Dermis blood vessel endothelial cell (primary cell): Measurements from ENCODE around the gene MAML3. TPM values are rescaled to one million over a fixed set of nuclear protein-coding genes. Genes with fewer than 3 reads are reported as not detected.

Experiments used
- DNase-seq: peaks from one replicate; pipeline ENCODE4 v3.0.0; 2010
- total RNA-seq: library from RNA; depleted of rRNA; stranded (reverse); fragments of >200 nt; gene quantifications from 2 replicates; pipeline ENCODE4 v1.2.3, GENCODE V29; 2014

Gene MAML3
- total RNA-seq, 1 donor from 2014 or later = 5.6 TPM

DNA sequence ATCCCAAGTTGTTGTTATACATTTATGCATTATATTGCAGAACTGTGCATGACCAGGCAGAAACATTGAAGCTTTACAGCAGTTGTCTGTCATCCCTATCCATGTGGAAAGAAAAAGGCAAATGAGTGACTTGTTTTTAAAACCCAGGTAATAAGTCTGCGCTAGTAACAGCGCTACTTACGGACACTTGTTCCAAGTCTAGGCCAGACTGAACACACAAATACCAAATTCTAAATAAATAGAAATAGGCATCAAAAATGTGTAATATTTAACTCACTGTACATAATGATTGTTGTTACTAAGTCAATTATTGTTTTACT lies 548 bp upstream of the MAML3 start:
- DNase-seq = no peak

DNA sequence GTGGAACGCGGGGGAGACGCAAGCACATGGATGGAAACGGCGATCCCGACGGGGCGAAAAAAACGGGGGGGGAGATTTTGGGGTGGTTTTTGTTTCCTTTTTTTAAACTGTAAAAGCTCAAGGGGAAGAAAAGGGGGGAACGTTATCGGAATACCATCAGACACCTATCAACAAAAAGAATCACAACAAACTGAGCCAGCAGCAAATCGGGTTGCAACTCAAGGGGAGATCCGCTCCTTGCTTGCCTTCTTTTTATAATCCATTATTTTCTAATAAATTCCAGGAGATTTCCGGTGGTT lies 616 bp downstream of the MAML3 start:
- no peak for DNase-seq

DNA sequence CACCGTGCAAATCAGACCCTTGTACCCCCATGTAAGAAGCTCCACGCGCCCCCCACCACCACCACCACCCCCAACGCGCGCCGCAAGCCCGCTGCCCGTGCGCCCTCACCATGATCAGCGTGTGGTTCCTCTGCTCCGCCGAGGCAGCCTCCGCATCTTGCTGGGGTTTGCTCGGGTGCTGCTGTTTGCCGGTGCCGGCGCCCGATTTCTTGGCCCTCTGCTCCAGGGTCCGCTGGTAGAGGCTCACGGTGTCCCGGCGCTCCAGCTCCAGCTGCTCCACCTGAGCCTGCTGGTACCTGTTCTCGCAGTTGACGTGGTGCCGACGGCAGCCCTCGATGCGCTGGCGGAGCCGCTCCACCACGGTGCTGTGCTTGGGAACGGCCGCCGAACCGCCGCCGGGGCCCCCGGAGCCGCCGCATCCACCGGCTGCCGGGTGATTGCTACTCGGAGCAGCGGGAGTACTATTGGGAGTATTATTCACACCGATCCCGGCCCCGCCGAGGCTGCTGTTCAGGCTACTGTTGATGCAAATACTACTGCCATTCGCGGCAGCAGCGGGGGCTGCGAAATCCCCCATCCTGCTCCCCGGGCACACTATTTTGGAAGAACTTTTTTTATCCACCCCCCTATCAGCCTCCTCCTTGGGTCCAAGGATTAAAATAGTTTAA lies 1.1 kb downstream of the MAML3 start:
- DNase-seq = peak; percentile 65

DNA sequence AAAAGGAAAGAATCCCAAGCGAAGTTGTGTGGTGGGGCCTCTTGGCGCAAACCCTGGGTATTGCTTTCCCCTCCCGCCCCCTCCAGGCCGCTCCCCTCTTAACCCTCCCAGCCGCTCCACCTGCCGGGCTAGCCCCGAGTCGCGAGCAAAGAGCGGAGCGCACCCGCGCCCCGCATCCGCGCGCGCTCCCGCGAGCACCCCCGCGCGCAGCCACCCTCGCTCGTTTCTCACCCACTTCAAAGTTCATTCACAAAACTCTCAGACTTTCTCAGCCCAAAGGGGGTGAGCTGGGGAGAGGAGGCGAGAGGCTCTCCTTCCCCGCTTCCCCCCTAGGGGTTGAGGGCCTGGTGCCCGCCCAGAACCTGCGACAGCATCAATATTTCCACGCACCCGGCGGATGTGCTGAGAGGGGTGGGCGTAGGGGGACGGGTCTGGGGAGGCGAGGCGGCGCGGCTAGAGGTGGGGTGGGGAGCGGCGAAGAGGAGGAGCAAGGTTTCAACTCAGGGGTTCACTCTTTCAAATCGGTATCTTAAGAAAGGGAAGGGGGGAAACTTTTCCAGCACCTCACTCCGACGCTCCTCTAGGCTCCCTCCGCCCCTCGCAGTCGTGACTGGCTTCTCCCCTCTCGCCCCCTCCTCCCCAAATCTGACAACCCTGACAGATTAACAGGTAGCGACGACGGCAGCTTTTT lies 1.8 kb downstream of the MAML3 start:
- DNase-seq = peak; percentile 86

DNA sequence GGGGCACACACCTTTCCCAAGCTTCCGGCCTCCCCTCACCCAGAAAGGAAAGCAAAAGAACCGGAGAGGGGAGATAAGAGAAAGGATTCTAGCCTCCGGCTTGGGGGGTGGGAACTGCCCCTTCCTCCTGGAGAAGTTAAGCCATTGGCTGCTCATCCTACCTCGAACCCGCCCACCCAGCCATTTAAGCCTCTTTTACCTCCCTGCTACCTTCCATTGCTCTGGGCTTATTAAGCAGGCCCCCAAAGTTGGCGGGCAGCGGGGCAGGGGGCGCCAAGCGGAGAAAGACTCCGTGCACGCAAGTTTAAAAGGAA lies 2.3 kb downstream of the MAML3 start:
- DNase-seq = peak; percentile 92

DNA sequence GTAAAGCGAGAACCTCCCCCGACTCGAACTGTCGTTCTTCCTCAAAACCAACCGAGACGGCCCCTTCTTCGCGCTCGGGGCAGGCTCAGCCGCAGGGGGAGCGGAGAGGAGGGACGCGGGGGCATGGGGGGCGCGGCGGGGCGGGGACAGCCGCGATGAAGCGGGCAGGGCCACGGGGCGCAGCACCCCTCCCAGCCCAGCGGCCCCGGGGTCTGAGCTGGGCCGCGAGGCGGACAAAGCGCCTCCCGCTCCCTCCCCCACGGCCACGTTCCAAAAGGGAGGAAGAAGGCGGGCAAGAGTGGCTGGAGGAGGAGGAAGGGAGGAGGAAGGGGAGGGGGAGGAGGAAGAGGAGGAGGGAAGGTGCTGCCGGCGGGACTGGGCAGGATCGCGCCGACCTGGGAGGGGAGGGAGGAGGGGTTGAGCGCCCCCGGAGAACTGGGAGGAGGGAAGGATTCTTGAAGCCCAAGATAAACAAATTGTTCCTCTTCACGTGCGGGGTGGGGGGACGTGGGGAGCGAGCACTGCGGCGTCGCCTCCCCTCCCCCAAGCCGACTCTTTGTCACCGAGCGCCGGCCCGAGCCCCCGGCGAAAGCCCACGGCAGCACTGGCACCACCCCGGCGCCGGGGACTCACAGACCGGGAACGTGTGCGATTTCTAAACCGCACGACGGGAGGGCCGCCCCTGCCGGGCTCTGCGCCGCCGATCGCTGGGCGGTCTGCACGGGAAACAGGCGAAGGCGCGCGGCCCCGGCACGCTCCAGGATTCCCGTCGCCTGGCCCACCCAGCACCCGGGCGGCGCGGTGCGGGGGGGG lies 2.9 kb downstream of the MAML3 start:
- peak; percentile 96 for DNase-seq

DNA sequence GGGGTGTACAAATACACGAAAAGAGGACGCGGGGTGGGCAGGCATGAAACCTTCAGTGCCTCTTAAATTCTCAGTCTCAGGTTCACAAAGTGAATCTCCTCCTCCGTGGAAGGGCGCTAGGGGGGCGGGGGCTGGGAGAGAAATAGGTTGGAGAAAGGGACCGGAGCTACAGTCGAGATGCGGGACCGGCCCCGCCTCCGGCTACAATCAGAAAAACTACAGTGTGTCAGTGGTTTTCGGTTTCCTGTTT lies 3.4 kb downstream of the MAML3 start:
- DNase-seq = no peak

DNA sequence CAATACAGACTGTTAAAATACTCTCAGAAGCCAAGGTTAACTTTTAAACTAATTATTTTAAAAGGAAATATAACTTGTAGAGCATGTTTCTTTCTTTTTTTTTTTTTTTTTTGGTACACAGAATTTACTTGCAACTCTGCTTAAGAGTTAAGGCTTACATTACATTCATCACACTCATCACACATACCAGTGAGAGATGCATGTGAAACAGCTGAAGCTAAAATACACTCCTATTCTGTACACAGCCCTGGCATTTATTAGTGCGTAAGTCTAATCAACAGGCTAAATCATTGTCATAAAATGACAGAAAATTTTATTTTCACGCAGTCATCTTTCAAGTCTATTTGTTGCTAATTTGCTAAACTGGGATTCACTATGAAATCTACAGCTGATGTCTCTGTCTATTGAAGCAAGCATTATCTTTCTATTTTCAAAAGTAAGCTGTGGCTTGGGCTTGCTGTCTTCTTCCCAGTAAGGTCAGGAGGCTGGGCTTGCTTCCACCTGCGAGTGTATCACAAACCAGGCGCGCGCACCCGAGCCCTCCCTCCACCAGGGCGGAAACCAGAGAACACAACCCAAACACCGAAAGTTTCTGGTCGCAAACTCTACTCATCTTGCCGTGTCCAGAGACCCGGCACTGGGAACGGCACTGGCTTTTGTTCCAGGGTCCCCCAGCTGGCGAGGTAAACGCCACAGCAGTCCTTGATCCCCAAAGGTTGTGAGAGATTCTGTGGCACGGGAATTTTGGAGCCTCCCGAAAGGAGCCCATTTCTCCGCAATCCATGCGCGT lies 3.9 kb downstream of the MAML3 start:
- DNase-seq = peak; percentile 77

DNA sequence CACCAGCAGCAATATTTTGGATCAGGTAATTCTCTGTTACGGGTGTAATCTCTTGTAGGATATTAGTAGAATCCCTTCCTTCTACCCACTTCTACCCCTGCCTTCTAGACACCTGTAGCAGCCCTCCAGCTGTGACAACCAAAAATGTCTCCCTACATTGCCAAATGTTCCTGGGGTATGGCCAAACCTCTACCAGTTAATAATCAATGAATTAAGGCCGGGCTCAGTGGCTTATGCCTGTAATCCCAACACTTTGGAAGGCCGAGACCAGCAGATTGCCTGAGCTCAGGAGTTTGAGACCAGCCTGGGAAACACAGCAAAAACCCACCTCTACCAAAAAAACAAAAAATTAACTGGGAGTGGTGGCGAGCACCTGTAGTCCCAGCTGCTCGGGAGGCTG lies 9.9 kb downstream of the MAML3 start:
- DNase-seq = no peak

DNA sequence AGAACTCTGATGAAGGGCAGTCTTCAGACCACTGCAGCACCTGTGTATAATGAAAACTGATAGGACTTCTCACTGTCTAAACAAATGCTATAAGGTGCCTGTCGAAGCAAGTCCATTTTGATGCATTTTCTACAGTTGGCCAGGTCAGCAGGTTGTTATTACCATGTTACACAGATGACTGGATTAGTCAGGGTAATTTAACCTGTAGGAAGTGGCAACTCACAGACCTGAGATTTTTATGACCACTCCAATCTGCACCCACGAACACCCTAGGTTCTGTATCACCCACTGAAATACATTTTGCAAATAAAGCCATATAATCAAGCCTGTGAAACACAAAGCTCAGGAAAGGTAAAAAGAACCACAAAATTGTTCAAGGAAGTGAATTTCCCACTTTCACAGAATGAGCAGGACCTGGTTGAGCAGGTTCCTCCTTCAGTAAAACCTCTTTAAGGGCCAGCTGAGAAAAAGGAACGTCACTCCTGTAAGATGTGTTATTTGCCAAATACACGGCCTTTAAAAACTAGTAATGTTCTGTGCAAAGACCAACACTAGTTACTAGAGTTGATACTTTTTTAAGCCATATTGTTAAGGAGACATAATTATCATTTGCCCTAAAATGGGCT lies 12.7 kb downstream of the MAML3 start:
- DNase-seq = no peak

DNA sequence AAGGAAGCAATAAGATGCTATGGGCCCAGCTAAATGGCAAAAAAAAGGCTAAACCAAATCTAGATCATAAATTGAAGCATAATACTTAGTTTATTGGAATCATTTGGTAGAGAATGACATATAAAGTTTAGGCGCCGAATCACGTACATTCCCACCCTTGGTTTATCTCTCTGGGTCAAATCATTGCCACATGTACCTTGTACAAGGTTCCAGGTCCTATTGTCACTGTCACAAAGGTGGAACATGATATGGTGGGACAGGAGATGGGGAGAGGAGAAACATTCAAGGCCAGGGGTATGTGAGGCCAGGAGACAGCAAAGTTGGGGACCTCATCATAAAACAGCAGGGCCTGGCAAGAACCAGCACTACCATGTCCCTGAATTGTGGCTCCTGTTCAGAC lies 13.4 kb downstream of the MAML3 start:
- DNase-seq = no peak

DNA sequence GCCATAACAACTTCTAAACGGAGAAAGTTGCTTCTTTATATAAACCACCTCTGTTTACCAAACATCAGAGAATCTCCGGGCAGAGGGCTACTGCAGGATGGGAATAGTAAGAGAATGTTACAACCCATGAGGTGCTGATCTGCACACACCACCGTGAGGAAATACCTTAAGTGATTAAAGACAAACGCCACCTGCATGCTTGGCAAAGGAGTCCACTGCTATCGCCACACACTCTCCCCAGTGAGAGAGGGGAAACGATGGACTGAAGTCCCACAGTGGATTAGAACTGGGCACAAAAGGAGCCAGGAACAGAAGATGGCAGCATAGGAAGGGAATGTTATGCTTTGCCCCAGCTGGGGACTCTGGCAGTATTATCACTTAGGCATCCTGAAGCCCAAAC lies 15.6 kb downstream of the MAML3 start:
- DNase-seq = no peak

DNA sequence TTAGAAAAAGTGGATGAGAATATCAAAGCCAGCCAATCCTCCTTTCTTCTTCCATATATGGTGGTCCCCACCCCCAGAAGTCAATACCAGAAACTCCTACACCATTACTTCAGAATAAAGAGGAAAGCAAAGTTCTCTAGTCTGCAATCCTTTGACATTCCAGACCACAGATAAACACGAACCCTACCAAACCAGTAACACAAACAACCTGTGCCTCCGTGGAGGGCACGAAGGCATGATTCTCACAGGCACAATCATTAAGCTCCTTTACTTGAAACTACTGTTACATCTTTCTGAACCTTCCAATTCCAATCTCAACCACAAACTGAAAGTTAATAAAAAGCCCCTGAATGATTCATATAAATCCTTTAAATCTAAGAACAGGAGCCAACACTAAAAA lies 16.3 kb downstream of the MAML3 start:
- no peak for DNase-seq

DNA sequence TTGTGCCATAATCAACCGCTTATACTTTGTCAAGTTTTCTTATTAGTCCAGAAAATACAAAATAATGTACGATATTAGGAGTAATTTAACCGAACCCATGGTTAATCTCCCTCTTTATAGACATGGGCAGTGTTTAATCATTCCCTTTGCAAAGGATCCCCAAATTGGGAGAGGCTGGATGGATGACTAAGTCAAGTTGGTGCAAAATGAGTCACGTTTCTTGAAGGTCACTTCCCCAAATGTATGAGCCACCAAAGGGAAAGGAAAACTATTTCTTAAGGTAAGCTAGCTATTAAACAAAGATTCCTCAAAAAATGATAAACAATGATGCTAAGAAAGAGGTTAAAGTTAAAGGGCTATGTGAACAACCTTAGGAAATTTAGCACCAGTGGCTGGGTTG lies 17.5 kb downstream of the MAML3 start:
- DNase-seq = peak; percentile 38

DNA sequence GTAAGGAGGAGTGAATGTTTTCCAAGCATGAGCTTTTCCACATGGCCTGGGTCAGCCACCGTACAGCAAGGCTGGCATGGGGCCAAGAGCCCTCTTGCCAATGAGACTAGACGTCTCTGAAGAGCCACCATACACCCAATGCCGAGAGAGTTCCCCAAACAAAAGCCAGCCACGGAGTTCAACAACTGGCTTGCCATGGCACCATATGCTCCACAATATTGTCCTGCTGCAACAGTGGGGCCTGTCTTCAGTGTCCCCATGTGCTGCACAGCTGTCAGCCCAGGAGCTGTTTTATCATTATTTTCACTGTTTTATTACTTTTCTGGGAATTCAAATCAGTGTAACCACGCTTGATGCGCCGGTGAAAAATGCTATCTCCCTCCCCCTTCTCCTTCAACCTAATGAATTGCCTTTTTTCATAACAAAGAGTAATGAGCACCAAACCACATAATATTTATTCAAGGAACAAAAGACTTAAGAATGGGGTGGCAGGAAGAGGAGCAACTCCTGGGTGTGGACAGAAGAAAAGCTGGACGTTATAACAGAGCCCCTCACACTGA lies 18.4 kb downstream of the MAML3 start:
- DNase-seq = peak; percentile 37

DNA sequence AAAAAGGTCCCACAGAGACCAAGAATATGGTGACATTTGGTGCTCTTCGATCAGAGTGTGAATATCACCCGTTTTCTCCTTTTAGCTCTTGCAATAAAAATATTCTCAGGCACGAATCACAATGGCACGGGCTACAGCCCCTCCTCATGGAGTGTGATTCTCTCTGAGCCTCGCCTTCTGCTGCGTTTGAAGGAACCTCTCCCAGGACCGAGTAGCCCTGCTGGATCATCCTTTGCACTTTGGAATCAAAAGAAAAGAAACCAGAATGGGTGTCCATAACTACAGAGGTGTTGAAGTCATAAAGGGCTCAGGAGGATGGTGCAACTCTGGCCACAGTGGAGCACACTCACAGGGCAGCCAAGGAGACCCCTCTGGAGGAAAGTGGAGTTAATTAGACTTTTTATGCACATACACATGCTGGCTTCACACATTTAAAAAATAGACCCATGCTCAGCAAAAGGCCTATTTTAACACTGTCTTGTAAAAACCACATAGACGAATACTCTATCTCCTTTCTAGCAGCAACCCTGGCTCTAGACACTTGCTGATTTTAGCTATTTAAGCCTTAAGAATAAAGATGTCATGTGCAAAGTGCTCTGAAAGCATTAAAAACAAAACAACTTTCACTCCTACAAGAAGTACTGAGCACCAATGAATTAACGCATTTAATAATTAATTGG lies 19.1 kb downstream of the MAML3 start:
- DNase-seq = no peak

DNA sequence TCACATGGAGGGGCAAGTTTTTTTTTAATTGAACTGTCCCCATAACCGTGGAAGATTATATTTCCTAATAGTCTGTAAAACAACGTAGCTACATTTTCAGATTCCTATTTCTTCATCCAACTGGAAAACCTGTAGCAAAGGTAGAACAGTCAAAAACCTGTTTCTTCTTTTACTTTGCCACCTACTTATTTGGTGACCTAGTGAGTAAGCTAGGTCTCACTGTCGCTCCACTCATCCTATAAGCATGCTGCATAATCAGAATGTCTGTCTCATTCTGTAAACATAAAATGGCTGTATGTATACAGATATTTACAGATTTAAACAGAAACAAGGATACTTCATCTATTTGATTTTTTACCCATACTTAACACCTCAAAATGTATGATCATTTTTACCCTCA lies 20.4 kb downstream of the MAML3 start:
- no peak for DNase-seq

DNA sequence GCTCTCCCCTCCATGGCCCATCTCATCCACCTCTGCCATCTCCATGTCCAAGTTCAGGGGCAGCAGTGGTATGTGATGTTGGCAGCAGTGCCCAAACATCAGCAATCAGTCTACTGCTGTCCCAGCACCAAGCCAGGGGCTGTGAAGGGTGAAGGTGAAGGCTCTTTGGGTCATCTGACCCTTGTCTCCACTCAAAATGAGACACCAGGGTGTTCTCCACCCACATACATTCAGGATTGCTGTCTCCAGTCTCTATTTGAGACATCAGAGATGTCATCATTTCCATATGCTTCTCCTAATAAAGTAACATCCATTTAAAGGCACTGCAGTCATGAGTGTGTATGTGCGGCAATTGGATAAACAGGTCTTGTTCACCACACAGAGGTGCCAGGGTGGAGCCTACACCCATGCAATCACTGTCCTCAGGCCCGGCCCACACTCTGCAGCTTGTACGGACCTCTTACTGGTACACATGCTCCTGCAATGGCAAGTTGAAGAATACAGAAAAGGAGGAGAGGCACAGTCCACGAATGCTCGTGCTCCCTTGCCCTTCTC lies 22.2 kb downstream of the MAML3 start:
- no peak for DNase-seq

DNA sequence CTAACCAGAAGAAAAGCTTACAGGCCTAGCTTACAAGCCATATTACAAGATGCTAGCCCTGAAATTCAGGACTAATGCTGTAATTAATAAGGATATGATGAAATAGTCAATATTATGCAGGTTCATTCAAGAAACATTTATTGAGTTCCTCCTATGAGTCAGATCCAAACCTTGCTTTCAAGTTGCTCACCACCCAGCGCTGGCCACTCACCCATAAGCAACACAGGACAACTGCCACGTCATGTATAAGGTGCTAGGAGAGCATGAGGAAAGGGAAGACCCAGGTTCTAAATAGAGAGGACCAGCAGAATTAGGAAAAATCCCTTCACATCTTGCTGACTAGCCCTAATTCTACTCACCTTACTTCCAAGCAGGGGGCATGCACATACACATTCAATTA lies 23.3 kb downstream of the MAML3 start:
- peak; percentile 23 for DNase-seq

DNA sequence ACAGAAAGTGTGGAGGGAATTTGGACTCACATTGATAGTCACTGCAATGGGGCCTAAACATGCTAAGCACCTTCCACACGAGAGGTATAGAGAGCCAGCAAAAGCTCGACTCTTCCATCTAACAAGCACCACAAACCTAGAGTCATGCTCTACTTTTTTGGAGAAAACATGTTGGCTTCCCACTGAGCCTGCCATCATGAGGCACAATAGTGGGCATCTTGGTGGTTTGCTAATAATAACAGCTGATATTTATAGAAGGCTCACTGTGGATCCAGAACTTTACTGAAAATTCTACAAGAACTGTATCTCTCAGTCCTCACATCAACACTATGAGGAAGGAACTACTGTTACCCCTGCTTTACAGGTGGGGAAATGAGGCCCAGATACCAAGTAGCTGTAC lies 26.6 kb downstream of the MAML3 start:
- DNase-seq = no peak

DNA sequence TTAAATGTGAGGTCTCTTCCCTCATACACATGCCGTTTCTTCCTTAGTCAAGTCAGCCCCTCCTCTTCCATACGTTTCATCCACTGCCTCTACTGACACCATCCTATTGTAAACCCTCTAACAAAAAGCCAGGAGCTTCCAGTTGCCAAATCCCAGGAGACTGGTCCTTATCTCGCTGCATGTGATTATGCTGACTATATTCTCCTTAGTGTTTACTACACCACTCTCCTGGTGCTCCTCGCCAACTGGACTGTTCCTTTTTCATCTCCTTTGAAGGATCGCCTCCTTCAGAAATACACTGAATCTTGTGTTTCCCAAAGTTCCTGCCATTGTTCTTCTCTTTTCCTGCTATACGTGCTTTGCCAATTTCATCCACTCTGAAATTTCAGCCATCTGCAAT lies 27.7 kb downstream of the MAML3 start:
- peak; percentile 83 for DNase-seq

DNA sequence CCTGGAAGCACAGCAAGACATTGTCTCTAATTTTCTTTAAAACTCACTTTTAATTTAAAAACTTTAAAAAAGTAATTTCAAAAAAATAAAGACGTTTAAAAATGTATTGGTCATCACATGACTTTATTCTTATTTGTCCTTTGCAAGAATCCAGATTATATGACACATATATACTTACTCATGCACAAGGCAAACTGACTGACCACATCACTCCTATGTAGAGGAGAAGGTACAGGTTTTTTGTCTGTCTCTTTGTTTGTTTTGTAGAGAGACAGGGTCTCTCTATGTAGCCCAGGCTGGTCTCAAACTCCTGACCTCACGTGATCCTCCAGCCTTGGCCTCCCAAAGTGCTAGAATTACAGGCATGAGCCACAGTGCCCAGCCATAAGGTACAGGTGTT lies 28.6 kb downstream of the MAML3 start:
- no peak for DNase-seq
